ENCODE results near the gene GALNT16. TPM values are rescaled to one million over a fixed set of nuclear protein-coding genes. Genes with fewer than 3 reads are reported as not detected.
"Not testable (repeated sequence)": the region's sequence is repeated elsewhere in the genome, so short reads cannot be mapped to it uniquely, and the experiment has no call there.

The GALNT16 gene
- total RNA-seq, 5 donors from 2014 or later (not counting 1 experiment from before 2014, with no cell fraction given): 0.13 to 0.46 TPM; not detected in 3

- DNase-seq; H3K36me3 ChIP-seq (ENCODE audit: control insufficient read depth in 2 of 2, extremely low read depth in 1 of 2, insufficient read depth in 1 of 2, low read length in 1 of 2); H3K9me3 Mint-ChIP-seq; H3K9me3 ChIP-seq; CTCF ChIA-PET; H3K27ac ChIP-seq (ENCODE audit: low read length); H3K27ac Mint-ChIP-seq; POLR2A ChIA-PET; H3K27me3 Mint-ChIP-seq; ATAC-seq (replicated peaks in 1 of 4); H3K4me3 Mint-ChIP-seq; H3K4me1 ChIP-seq (ENCODE audit: control insufficient read depth in 1 of 2, extremely low read depth in 1 of 2, insufficient read depth in 2 of 2, low read length in 2 of 2); H3K4me3 ChIP-seq (ENCODE audit: control insufficient read depth in 1 of 2, extremely low read depth in 1 of 2, low read length in 1 of 2); H3K36me3 Mint-ChIP-seq; H3K4me1 Mint-ChIP-seq: not testable (repeated sequence)
- H3K27me3 ChIP-seq (replicated peaks in 1 of 2; ENCODE audit: control insufficient read depth in 2 of 2, extremely low read depth in 1 of 2, insufficient read depth in 2 of 2, low read length in 1 of 2): peaks cover 0 to 13% of the 10 kb centered on the region in 2 experiments
- WGBS (ENCODE audit: insufficient coverage): no CpG with 5 or more reads among the region's 3 CpGs
These were observed 17.4 kb downstream of the GALNT16 start for GRCh38 chr14:69277356-69277755.

- Mint-ChIP-seq H3K4me1 (no peaks in the 10 kb centered on the region), H3K27ac (no peak overlapping the region), H3K9me3 (peaks cover 0 to 1% (median 0%) of the 10 kb centered on the region in 3 donors), H3K27me3 (peaks cover 3 to 7% of the 10 kb centered on the region in 2 donors), H3K4me3 (no peak overlapping the region), H3K36me3 (no peaks in the 10 kb centered on the region)
- POLR2A ChIA-PET: no interaction called here
- no peak for ATAC-seq (replicated peaks in 1 of 4)
- no peak overlapping the region for H3K4me3 ChIP-seq (ENCODE audit: control insufficient read depth in 1 of 2, extremely low read depth in 1 of 2, low read length in 1 of 2)
- no peaks in the 10 kb centered on the region for H3K4me1 ChIP-seq (ENCODE audit: control insufficient read depth in 1 of 2, extremely low read depth in 1 of 2, insufficient read depth in 2 of 2, low read length in 2 of 2)
- H3K36me3 ChIP-seq (ENCODE audit: control insufficient read depth in 2 of 2, extremely low read depth in 1 of 2, insufficient read depth in 1 of 2, low read length in 1 of 2): no peaks in the 10 kb centered on the region
- WGBS (ENCODE audit: insufficient coverage): 89% methylated on average over 9 of the region's 9 CpGs
- no peaks in the 10 kb centered on the region for H3K9me3 ChIP-seq
- CTCF ChIA-PET: no interaction called here
- DNase-seq: no peak
- no peak overlapping the region for H3K27ac ChIP-seq (ENCODE audit: low read length)
- H3K27me3 ChIP-seq (replicated peaks in 1 of 2; ENCODE audit: control insufficient read depth in 2 of 2, extremely low read depth in 1 of 2, insufficient read depth in 2 of 2, low read length in 1 of 2): peaks cover 0 to 13% of the 10 kb centered on the region in 2 experiments
These were observed 20.9 kb downstream of the GALNT16 start for GRCh38 chr14:69280746-69281291.

- no peak overlapping the region for H3K4me3 Mint-ChIP-seq
- H3K36me3 Mint-ChIP-seq: no peaks in the 10 kb centered on the region
- H3K4me3 ChIP-seq (ENCODE audit: control insufficient read depth in 1 of 2, extremely low read depth in 1 of 2, low read length in 1 of 2): no peak overlapping the region
- POLR2A ChIA-PET: no interaction called here
- H3K27me3 ChIP-seq (replicated peaks in 1 of 2; ENCODE audit: control insufficient read depth in 2 of 2, extremely low read depth in 1 of 2, insufficient read depth in 2 of 2, low read length in 1 of 2): peaks cover 0 to 13% of the 10 kb centered on the region in 2 experiments
- H3K27me3 Mint-ChIP-seq: peaks cover 3 to 9% of the 10 kb centered on the region in 2 donors
- no peak overlapping the region for H3K27ac ChIP-seq (ENCODE audit: low read length)
- no peaks in the 10 kb centered on the region for H3K9me3 ChIP-seq
- 70% methylated on average over 7 of the region's 10 CpGs for WGBS (ENCODE audit: insufficient coverage)
- DNase-seq (no peak), ATAC-seq (replicated peaks in 1 of 4) (no peak)
- H3K4me1 ChIP-seq (ENCODE audit: control insufficient read depth in 1 of 2, extremely low read depth in 1 of 2, insufficient read depth in 2 of 2, low read length in 2 of 2): no peaks in the 10 kb centered on the region
- CTCF ChIA-PET: no interaction called here
- no peaks in the 10 kb centered on the region for H3K36me3 ChIP-seq (ENCODE audit: control insufficient read depth in 2 of 2, extremely low read depth in 1 of 2, insufficient read depth in 1 of 2, low read length in 1 of 2)
- H3K4me1 Mint-ChIP-seq: no peaks in the 10 kb centered on the region
- no peak overlapping the region for H3K27ac Mint-ChIP-seq
- no peaks in the 10 kb centered on the region for H3K9me3 Mint-ChIP-seq
These were observed 21.7 kb downstream of the GALNT16 start for GRCh38 chr14:69281450-69282169.

GRCh38 chr14:69282448-69282847, 22.5 kb downstream of the GALNT16 start:
- POLR2A ChIA-PET: no interaction called here
- CTCF ChIA-PET: no interaction called here
- Histone ChIP-seq H3K9me3 (no peaks in the 10 kb centered on the region), H3K27ac (ENCODE audit: low read length) (no peak overlapping the region), H3K36me3 (ENCODE audit: control insufficient read depth in 2 of 2, extremely low read depth in 1 of 2, insufficient read depth in 1 of 2, low read length in 1 of 2) (no peaks in the 10 kb centered on the region), H3K4me3 (ENCODE audit: control insufficient read depth in 1 of 2, extremely low read depth in 1 of 2, low read length in 1 of 2) (no peak overlapping the region), H3K27me3 (replicated peaks in 1 of 2; ENCODE audit: control insufficient read depth in 2 of 2, extremely low read depth in 1 of 2, insufficient read depth in 2 of 2, low read length in 1 of 2) (peaks cover 0 to 13% of the 10 kb centered on the region in 2 experiments), H3K4me1 (ENCODE audit: control insufficient read depth in 1 of 2, extremely low read depth in 1 of 2, insufficient read depth in 2 of 2, low read length in 2 of 2) (no peaks in the 10 kb centered on the region)
- ATAC-seq (replicated peaks in 1 of 4) (no peak), DNase-seq (no peak)
- H3K36me3 Mint-ChIP-seq: no peaks in the 10 kb centered on the region
- H3K4me3 Mint-ChIP-seq: no peak overlapping the region
- no peaks in the 10 kb centered on the region for H3K4me1 Mint-ChIP-seq
- H3K27me3 Mint-ChIP-seq: peaks cover 3 to 9% of the 10 kb centered on the region in 2 donors
- no peaks in the 10 kb centered on the region for H3K9me3 Mint-ChIP-seq
- H3K27ac Mint-ChIP-seq: no peak overlapping the region
- no CpG with 5 or more reads among the region's 6 CpGs for WGBS (ENCODE audit: insufficient coverage)

GRCh38 chr14:69284170-69284569, 24.2 kb downstream of the GALNT16 start:
- Histone ChIP-seq H3K4me1 (ENCODE audit: control insufficient read depth in 1 of 2, extremely low read depth in 1 of 2, insufficient read depth in 2 of 2, low read length in 2 of 2) (no peaks in the 10 kb centered on the region), H3K4me3 (ENCODE audit: control insufficient read depth in 1 of 2, extremely low read depth in 1 of 2, low read length in 1 of 2) (no peak overlapping the region), H3K36me3 (ENCODE audit: control insufficient read depth in 2 of 2, extremely low read depth in 1 of 2, insufficient read depth in 1 of 2, low read length in 1 of 2) (no peaks in the 10 kb centered on the region), H3K27ac (ENCODE audit: low read length) (no peak overlapping the region), H3K27me3 (replicated peaks in 1 of 2; ENCODE audit: control insufficient read depth in 2 of 2, extremely low read depth in 1 of 2, insufficient read depth in 2 of 2, low read length in 1 of 2) (peaks cover 0 to 15% of the 10 kb centered on the region in 2 experiments), H3K9me3 (no peaks in the 10 kb centered on the region)
- Mint-ChIP-seq H3K36me3 (no peaks in the 10 kb centered on the region), H3K9me3 (no peaks in the 10 kb centered on the region), H3K4me1 (no peaks in the 10 kb centered on the region), H3K27me3 (peaks cover 3 to 9% of the 10 kb centered on the region in 2 donors), H3K27ac (no peak overlapping the region), H3K4me3 (no peak overlapping the region)
- no peak for DNase-seq
- CTCF ChIA-PET: no interaction called here
- 78% methylated on average over 7 of the region's 9 CpGs for WGBS (ENCODE audit: insufficient coverage)
- POLR2A ChIA-PET: no interaction called here
- no peak for ATAC-seq (replicated peaks in 1 of 4)

GRCh38 chr14:69285661-69286255, 25.8 kb downstream of the GALNT16 start:
- Mint-ChIP-seq H3K4me3 (no peak overlapping the region), H3K9me3 (no peaks in the 10 kb centered on the region), H3K36me3 (no peaks in the 10 kb centered on the region), H3K27ac (no peak overlapping the region), H3K27me3 (peaks cover 3 to 7% of the 10 kb centered on the region in 2 donors), H3K4me1 (no peaks in the 10 kb centered on the region)
- Histone ChIP-seq H3K27me3 (replicated peaks in 1 of 2; ENCODE audit: control insufficient read depth in 2 of 2, extremely low read depth in 1 of 2, insufficient read depth in 2 of 2, low read length in 1 of 2) (peaks cover 0 to 14% of the 10 kb centered on the region in 2 experiments), H3K4me3 (ENCODE audit: control insufficient read depth in 1 of 2, extremely low read depth in 1 of 2, low read length in 1 of 2) (no peak overlapping the region), H3K4me1 (ENCODE audit: control insufficient read depth in 1 of 2, extremely low read depth in 1 of 2, insufficient read depth in 2 of 2, low read length in 2 of 2) (no peaks in the 10 kb centered on the region), H3K9me3 (no peaks in the 10 kb centered on the region), H3K27ac (ENCODE audit: low read length) (no peak overlapping the region), H3K36me3 (ENCODE audit: control insufficient read depth in 2 of 2, extremely low read depth in 1 of 2, insufficient read depth in 1 of 2, low read length in 1 of 2) (no peaks in the 10 kb centered on the region)
- 79% methylated on average over 2 of the region's 7 CpGs for WGBS (ENCODE audit: insufficient coverage)
- CTCF ChIA-PET: no interaction called here
- POLR2A ChIA-PET: no interaction called here
- DNase-seq (no peak), ATAC-seq (replicated peaks in 1 of 4) (no peak)
